HG02870 (cell line): ENCODE data around the gene SCMH1.
"Not testable (repeated sequence)": the region's sequence is repeated elsewhere in the genome, so short reads cannot be mapped to it uniquely, and the experiment has no call there.

ENCODE experiments used
- ATAC-seq: cut with Tn5 transposase; IDR thresholded peaks from one replicate; pipeline ENCODE4 v1.9.1; 2021; ENCODE audit warnings: mild to moderate bottlenecking, moderate library complexity; ENCODE audit not compliant: unreplicated experiment

SCMH1 gene

DNA sequence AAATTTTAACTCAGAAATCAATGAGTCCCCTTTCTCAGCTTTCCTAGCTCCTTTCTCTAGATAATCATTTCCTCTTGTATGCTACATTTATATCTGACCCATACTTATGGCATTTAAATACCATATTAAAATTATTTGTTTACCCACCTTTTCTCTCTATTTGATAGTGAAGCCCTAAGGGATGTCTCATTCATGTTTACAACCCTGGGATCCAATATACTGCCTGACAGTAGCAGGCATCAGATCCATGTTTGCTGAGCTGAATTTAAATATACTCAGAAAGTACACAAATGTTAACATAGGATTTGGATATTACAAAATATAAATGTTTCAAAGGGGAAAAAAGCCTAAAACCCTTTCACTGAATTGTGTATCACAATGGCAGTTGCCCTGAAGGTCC, 26.5 kb downstream of the SCMH1 start:
- no peak for ATAC-seq

DNA sequence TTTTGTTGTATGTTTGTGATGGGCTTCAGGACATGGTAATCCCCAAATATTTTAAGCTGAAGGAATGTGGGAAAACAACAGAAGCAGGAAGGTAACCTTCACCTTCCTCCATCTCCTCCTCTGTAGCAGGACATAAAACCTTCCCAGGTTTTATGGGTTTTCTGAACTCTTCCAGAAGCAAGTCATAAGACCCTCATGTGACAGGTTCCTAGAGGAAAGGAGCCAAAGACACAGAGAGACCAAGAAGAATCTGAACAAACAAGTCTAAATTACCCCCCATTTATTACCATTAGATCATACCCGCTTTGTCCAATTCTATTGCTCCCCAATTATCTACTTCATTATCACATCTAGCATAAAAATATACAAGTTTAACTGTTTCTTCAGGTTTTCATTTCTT, 28.8 kb downstream of the SCMH1 start:
- no peak for ATAC-seq

DNA sequence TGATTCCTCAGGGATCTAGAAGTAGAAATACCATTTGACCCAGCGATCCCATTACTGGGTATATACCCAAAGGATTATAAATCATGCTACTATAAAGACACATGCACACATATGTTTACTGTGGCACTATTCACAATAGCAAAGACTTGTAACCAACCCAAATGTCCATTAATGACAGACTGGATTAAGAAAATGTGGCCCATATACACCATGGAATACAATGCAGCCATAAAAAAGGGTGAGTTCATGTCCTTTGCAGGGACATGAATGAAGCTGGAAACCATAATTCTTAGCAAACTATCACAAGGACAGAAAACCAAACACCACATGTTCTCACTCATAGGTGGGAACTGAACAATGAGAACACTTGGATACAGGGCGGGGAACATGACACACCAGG, 30.5 kb downstream of the SCMH1 start:
- ATAC-seq: not testable (repeated sequence)

DNA sequence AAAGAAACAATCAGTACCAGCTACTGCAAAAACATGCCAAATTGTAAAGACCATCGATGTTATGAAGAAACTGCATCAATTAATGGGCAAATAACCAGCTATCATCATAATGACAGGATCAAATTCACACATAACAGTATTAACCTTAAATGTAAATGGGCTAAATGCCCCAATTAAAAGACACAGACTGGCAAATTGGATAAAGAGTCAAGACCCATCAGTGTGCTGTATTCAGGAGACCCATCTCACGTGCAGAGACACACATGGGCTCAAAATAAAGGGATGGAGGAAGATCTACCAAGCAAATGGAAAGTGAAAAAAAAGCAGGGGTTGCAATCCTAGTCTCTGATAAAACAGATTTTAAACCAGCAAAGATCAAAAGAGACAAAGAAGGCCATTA, 35.1 kb downstream of the SCMH1 start:
- ATAC-seq: not testable (repeated sequence)

DNA sequence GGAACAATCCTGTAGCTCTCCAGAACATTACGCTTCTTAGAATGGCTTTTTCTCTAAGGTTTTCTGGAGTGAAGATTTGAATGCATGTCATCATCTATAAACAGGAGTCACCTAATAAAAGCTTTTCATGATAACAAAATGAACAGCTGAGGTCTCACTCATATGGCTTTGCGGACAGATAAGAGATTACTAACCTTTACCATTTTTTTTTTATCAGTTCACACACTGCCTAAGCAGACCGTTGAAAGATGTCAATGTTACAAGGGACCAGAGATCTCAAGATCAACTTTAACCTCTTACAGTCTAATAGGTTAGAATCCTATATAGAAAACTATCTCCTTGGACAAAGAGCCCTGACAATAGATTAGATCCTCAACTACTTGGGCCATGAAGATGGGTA, 41.4 kb downstream of the SCMH1 start:
- no peak for ATAC-seq

DNA sequence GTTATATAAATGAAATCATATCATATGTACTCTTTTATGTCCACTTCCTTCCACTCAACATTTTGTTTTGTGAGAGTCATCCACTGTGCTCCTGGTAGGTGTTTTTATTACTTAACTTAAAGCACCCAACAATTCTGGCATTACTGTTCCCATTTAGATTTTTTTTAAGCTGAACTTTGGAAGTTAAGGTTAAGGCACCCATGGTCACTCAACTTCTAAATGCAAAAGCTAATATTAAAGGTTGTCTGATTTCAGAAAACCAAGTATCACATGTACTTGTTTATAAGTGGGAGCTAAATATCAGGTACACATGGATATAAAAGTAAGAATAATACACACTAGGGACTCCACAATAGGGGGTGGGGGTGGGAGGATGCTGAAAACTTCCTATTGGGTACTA, 42.7 kb downstream of the SCMH1 start:
- no peak for ATAC-seq

DNA sequence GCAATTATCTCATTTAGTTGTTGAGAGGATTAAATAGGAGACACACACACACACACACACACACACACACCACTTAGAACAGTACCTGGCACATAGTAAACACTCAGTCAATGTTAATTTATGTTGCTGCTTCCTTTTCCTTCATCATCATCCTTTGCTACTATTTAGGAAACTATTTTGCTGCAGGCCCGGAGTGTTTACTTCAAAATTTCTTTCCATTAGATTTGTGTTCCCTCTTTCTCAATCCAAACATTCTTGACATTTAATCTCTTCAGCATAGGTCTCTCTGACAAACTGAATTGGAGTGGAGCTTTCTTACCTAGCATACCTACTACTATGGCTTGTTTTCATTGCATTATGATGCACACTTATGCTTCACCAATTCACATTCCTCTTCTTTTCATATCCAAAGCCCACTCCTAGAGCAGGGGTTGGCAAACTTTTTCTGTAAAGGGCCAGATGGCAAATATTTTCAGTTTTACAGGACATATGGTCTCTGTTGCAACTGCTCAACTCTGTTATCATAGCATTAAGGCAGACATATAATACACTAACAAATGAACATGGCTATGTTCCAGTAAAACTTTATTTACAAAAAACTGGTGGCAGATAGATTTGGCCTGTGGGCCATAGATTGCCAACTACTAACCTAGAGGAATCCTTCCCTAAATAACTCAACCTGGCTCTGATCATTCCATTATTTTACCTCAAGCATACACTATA, 49.5 kb downstream of the SCMH1 start:
- no peak for ATAC-seq

DNA sequence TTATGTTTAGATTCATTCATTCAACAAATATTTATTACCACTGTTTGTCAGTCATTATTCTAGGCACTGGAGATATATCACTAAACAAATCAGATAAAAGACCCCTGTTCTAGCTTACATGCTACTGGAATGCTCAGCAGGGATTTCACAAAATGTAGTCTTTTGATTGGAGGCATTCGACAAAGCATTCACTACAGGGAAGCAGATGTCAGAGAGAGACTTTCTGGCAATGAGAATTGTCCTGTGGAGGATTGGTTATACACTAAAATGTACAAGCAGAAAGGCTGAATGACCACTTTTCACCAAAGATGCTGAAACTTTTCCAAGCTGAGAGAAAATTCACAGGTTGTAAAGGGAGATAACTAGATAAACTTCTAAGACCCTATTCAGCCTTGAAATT, 57.7 kb downstream of the SCMH1 start:
- ATAC-seq: no peak

DNA sequence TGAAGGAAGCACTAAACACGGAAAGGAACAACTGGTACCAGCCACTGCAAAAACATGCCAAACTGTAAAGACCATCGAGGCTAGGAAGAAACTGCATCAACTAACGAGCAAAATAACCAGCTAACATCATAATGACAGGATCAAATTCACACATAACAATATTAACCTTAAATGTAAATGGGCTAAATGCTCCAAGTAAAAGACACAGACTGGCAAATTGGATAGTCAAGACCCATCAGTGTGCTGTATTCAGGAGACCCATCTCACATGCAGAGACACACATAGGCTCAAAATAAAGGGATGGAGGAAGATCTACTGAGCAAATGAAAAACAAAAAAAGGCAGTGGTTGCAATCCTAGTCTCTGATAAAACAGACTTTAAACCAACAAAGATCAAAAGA, 63.9 kb downstream of the SCMH1 start:
- ATAC-seq: not testable (repeated sequence)

DNA sequence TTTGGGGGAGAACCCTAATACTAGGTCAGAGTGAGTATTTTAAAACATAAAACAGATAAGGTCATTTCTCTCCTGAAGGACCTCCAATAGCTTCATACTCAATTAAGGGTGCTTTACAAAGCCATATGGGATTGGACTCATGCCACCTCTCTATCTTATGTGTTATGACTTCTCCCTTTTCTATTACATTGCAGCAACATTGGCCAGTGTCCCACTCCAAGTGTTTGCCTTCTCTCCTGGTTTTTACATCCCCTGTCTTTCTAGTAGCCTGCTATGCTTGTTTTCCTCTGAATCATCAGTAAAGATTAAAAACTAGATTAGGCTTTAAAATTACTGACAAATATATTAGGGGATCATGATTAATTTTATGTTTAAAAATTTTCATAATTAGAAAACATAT, 66.6 kb downstream of the SCMH1 start:
- no peak for ATAC-seq

DNA sequence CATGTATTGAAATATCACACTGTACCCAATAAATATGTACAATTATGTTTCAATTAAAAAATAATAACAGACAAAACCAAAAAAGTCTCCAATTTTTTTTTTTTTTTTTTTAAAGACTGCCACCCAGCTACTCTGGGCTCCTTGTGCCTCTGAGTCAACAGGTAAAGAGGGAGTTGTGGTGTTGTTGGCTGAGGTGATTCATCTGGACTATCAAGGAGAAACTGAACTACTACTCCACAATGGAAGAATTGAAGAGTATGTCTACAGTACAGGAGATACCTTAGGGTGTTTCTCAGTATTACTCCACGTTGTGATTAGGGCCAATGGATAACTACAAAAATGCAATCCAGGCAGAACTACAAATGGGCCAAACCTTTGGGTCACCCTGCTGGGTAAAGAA, 67.9 kb downstream of the SCMH1 start:
- no peak for ATAC-seq

DNA sequence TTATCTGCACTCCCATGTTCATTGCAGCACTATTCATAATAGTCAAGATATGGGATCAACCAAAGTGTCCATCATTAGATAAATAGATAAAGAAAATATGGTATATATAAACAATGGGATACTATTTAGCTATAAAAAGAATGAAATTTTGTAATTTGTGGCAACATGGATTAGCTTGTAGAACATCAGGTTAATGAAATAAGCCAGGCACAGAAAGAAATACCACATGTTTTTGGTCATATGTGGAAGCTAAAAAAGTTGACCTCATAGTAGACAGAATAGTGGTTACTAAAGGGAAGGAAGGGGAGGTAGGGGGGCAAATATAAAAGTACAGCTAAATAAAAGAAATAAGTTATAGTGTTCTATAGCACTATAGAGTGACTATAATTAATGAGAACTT, 68.5 kb downstream of the SCMH1 start:
- ATAC-seq: no peak

DNA sequence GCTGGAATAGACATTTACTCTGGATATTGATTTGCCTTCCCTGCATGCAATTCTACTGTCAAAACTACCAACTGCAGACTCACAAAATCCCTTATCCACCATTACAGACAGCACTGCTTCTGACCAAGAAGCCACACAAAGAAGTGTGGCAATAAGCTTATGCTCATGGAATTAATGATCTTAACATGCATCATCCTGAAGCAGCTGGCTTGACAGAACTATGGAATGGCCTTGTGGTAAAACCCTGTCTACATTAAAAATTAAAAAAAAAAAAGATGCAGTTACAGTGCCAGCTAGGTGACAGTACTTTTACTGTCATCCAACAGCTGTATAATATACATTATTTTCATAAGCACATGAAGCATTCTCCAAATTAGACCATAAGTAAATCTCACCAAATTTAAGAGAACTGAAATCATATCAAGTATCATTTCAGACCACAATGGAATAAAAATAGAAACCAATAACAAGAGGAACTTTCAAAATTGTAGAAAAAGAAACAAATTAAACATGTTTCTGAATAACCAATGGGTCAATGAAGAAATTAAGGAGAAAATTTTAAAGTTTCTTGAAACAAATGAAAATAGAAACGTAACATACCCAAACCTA, 70.7 kb downstream of the SCMH1 start:
- no peak for ATAC-seq

DNA sequence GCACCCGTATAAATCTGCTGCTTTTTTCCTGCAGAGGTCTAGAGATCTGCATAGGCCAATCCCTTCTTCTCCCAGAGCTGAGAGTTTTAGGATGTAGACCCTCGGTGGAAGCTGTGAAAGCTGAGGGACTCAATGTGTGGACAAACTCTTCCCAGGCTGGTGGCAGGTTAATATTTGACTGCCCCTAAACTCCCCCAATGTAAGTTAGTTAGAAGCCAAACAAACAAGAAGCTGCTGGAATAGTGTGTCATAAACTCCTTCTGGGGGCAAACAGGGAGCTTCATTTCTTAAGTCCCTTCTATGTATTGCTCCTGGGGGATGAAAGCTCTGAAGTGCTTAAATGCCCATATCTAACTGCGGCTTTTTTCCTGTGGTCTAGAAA, 72.3 kb downstream of the SCMH1 start:
- no peak for ATAC-seq

DNA sequence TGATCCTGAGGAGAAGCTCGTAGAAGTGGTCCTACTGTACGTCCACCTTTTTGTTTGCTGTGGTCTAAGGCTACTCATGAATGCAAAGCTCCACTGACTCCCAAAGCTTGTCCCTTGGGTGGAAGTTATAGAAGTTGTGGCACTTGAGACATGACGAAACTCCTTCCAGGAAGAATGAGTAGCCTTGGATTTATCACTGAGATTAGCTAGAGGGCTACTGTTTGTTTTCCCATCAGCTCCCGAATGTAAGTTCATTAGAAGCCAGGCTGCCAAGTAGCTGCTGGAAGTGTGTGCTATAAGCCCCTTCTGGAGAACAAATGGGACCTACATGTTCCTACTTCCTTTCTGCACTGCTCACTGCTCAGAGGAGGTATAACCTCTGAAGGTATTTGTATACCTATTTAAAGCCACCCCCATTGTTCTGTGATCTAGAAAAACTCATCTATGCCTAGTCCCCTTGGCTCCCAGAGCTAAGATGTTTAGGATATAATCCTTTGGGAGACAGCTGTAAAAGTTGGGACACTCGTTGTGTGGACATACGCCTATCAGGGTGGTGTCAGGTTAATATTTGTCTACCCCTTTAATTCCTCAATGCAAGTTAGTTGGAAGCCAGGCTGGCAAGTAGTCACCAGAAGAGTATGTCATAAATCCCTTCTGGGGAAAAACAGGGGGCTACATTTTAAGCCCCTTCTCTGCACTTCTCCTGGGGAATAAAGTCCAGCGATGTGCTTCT, 72.9 kb downstream of the SCMH1 start:
- no peak for ATAC-seq

DNA sequence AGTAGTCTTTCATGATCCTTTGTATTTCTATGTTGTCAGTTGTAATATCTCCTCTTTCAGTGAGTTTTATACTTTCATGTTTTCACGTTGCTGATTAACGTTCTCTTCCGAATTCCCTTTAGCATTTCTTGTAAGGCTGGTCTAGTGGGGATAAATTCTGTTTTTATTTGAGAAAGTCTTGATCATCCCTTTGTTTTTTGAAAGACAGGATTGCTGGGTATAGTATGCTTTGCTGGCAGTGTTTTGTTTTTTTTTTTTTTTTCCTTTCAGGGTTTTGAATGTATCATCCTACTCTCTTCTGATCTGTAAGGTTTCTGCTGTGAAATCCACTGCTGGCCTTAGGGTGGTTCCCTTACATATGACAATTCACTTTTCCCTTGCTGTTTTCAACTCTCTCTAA, 74.4 kb downstream of the SCMH1 start:
- no peak for ATAC-seq

DNA sequence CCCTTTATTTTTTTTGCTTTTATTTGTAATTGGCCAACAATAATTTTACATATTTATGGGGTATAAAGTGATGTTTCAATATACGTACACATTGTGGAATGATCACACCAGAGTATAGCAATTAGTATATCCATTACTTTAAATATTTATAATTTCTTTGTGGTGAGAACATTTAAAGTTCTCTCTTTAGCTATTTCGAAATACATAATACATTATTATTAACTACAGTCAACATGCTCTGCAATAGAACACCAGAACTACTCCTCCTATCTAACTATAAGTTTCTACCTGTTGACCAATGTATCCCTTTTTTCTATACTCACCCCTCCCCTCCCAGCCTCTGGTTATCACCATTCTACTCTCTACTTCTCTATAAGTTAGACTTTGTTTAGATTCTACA, 77.4 kb downstream of the SCMH1 start:
- ATAC-seq: no peak

DNA sequence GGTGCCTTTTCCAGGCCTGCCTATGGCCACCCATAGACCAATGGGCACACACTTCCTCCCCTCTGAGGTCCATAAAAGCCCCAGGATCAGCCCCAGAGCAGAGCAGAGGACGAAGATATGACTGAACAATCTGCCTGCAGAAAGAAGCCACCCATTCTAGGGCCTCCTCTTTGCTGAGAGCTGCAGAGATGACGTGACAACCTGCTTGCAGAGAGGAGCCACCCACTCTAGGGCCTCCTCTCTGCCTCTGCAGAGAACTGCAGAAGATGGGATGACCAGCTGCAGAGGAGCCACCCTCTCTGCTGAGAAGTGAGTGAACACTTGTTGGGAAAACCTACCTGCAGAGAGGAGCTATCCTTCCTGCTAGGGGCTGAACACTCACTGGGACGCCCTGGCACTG, 79.7 kb downstream of the SCMH1 start:
- no peak for ATAC-seq

DNA sequence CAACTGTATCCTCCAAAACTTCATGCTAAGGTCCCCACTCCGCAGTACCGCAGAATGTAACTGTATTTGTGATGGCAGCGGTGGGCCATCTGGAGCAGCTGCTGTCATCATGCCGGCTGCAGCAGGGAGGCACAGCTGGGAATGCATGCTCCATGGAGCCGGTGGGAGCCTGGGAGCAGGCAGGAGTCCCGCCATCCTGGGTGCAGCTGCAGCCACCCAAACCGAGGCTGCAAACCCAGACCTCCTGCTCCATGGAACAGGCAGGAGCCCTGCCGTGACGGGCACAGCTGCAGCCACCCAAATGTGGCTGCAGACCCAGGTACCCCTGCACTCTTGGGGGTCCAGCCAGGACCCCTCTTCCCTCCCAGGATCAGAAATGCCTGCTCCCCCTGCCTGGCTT, 80.3 kb downstream of the SCMH1 start:
- ATAC-seq: no peak

DNA sequence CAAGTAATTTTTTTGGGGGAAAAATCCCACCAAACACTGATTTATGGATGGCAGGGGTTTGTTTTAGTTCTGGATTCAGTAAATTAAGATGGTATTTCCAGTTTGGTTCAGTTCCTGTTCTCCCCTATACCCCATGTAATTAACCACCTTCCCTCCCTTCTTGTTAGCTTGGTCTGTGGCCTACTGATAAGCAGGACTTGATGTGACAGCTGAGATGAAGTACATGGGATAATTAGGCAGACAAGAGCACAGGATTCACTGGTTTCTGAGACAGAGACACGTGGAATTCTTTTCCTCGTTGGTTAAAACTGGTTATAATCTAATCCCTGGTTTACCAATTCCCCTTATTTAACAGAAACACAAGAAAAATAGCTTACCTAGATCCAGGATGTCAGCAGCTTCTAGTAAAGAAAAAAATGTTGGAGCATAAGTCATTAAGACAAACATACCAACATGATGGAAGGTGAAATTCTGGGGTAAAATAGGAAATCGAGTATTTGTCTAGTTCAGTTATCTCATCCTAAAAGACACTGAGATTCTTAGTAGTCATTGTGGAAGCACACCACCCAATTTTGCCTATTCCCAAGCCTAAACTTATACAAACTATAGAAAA, 81.5 kb downstream of the SCMH1 start:
- no peak for ATAC-seq

DNA sequence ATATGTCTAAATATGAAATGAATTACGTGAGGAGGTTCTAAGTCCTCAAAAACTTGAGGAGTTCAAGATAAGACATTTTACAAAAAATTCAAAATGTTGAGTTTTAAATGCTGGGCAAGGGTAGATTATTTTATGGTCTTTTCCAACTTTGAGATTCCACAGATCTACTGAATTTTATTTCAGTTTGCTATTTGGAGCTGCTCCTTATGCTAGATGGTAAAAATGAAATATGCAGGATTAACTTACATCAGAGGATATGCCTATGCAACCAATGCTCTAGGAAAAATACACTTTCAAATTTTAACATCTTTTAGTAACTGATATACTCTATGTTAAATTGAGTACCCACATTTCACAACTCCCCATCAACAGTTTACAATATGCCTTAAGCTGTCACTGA, 83.1 kb downstream of the SCMH1 start:
- ATAC-seq: no peak
